H1 (cell line): Measurements from ENCODE around the gene RAB3D. TPM values are rescaled to one million over a fixed set of nuclear protein-coding genes. Genes with fewer than 3 reads are reported as not detected.

ENCODE experiments used
- BCL11A ChIP-seq, 2 experiments: IDR thresholded peaks; one replicate each; pipeline ENCODE4 v1.6.1; 2011; ENCODE audit warnings: low read depth in 2 of 2, low read length in 2 of 2, mild to moderate bottlenecking in 2 of 2
- BRCA1 ChIP-seq: IDR thresholded peaks from 2 replicates; pipeline ENCODE4 v1.6.1; 2012; ENCODE audit warnings: low read depth, low read length, improper control_type of control experiment
- CBX5 ChIP-seq: fragments of 300-800, 300-1000 bp; sonication (generic); IDR thresholded peaks from 2 replicates; pipeline ENCODE4 v1.7.1; 2016; ENCODE audit warnings: antibody characterized with exemption, low read length, low read depth
- CREB1 ChIP-seq: IDR thresholded peaks from 2 replicates; pipeline ENCODE4 v1.6.1; 2012; ENCODE audit warnings: inconsistent platforms
- GABPA ChIP-seq: IDR thresholded peaks from 2 replicates; pipeline ENCODE4 v1.6.1; 2011; ENCODE audit warnings: mild to moderate bottlenecking, low read length, moderate library complexity, borderline replicate concordance; ENCODE audit not compliant: insufficient read depth
- POLR2A ChIP-seq, 2 experiments: IDR thresholded peaks; 1 replicate in 1 of 2; 2 replicates in 1 of 2; pipeline ENCODE4 v1.6.1; 2011; ENCODE audit warnings: low read depth in 2 of 2, low read length in 2 of 2, mild to moderate bottlenecking in 2 of 2; ENCODE audit errors: control extremely low read depth in 1 of 2
- POU5F1 ChIP-seq: IDR thresholded peaks from 2 replicates; pipeline ENCODE4 v1.6.1; 2011; ENCODE audit warnings: low read depth, mild to moderate bottlenecking, low read length, moderate library complexity
- TBP ChIP-seq: IDR thresholded peaks from 2 replicates; pipeline ENCODE4 v1.6.1; 2011; ENCODE audit warnings: low read depth, low read length, improper control_type of control experiment
- TEAD4 ChIP-seq: IDR thresholded peaks from 2 replicates; pipeline ENCODE4 v1.6.1; 2012; ENCODE audit warnings: low read depth, low read length, inconsistent platforms, mixed read lengths
- polyA plus RNA-seq, 7 experiments: library from polyadenylated mRNA; depleted of rRNA in 3 of 7; stranded (reverse) in 5 of 7; unstranded in 2 of 7; fragments of >200 nt in 5 of 7; fragments of 200-250 nt in 2 of 7; gene quantifications; 1 replicate in 5 of 7; 2 replicates in 1 of 7; 4 replicates in 1 of 7; pipeline versions ENCODE4 v1.2.1 to v1.2.3, GENCODE V29; 2011 to 2013; ENCODE audit warnings: missing spikeins in 2 of 7, mixed read lengths in 2 of 7
- total RNA-seq: library from RNA; stranded (reverse); fragmentation: NEBNext Ultra II Directional; extraction: Animal tissue kit (Norgen Biotek cat#: 25700); gene quantifications from 2 replicates; pipeline ENCODE4 v1.2.1, GENCODE V29; 2021
- TF ChIP-seq, protein P1 (sequence below): fragments of 300-600 bp; sonication (generic); IDR thresholded peaks from 2 replicates; pipeline ENCODE4 v1.7.1; 2012; ENCODE audit warnings: low read length, moderate library complexity, mild to moderate bottlenecking, inconsistent platforms; ENCODE audit not compliant: insufficient replicate concordance
- TF ChIP-seq, protein P2 (sequence below): IDR thresholded peaks from 2 replicates; pipeline ENCODE4 v1.6.1; 2011; ENCODE audit warnings: low read length, improper control_type of control experiment

The RAB3D gene
- total and polyA plus RNA-seq, 2 of the 8 experiments (the other 6 are each of a cell fraction or from before 2014, with no cell fraction given), result 17.8 to 23.8 TPM

DNA sequence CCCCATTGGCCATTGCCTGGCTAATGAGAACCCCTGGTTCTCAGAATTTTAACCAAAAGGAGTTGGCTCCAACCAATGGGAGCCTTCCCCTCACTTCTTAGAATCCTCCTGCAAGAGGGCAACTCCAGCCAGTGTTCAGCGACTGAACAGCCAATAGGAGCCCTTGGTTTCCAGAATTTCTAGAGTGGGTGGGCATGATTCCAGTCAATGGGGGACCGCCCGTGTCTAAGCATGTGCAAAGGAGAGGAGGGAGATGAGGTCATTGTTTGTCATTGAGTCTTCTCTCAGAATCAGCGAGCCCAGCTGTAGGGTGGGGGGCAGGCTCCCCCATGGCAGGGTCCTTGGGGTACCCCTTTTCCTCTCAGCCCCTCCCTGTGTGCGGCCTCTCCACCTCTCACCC, 25.5 kb upstream of the RAB3D start (continued):
- TF ChIP-seq, protein P1, sequence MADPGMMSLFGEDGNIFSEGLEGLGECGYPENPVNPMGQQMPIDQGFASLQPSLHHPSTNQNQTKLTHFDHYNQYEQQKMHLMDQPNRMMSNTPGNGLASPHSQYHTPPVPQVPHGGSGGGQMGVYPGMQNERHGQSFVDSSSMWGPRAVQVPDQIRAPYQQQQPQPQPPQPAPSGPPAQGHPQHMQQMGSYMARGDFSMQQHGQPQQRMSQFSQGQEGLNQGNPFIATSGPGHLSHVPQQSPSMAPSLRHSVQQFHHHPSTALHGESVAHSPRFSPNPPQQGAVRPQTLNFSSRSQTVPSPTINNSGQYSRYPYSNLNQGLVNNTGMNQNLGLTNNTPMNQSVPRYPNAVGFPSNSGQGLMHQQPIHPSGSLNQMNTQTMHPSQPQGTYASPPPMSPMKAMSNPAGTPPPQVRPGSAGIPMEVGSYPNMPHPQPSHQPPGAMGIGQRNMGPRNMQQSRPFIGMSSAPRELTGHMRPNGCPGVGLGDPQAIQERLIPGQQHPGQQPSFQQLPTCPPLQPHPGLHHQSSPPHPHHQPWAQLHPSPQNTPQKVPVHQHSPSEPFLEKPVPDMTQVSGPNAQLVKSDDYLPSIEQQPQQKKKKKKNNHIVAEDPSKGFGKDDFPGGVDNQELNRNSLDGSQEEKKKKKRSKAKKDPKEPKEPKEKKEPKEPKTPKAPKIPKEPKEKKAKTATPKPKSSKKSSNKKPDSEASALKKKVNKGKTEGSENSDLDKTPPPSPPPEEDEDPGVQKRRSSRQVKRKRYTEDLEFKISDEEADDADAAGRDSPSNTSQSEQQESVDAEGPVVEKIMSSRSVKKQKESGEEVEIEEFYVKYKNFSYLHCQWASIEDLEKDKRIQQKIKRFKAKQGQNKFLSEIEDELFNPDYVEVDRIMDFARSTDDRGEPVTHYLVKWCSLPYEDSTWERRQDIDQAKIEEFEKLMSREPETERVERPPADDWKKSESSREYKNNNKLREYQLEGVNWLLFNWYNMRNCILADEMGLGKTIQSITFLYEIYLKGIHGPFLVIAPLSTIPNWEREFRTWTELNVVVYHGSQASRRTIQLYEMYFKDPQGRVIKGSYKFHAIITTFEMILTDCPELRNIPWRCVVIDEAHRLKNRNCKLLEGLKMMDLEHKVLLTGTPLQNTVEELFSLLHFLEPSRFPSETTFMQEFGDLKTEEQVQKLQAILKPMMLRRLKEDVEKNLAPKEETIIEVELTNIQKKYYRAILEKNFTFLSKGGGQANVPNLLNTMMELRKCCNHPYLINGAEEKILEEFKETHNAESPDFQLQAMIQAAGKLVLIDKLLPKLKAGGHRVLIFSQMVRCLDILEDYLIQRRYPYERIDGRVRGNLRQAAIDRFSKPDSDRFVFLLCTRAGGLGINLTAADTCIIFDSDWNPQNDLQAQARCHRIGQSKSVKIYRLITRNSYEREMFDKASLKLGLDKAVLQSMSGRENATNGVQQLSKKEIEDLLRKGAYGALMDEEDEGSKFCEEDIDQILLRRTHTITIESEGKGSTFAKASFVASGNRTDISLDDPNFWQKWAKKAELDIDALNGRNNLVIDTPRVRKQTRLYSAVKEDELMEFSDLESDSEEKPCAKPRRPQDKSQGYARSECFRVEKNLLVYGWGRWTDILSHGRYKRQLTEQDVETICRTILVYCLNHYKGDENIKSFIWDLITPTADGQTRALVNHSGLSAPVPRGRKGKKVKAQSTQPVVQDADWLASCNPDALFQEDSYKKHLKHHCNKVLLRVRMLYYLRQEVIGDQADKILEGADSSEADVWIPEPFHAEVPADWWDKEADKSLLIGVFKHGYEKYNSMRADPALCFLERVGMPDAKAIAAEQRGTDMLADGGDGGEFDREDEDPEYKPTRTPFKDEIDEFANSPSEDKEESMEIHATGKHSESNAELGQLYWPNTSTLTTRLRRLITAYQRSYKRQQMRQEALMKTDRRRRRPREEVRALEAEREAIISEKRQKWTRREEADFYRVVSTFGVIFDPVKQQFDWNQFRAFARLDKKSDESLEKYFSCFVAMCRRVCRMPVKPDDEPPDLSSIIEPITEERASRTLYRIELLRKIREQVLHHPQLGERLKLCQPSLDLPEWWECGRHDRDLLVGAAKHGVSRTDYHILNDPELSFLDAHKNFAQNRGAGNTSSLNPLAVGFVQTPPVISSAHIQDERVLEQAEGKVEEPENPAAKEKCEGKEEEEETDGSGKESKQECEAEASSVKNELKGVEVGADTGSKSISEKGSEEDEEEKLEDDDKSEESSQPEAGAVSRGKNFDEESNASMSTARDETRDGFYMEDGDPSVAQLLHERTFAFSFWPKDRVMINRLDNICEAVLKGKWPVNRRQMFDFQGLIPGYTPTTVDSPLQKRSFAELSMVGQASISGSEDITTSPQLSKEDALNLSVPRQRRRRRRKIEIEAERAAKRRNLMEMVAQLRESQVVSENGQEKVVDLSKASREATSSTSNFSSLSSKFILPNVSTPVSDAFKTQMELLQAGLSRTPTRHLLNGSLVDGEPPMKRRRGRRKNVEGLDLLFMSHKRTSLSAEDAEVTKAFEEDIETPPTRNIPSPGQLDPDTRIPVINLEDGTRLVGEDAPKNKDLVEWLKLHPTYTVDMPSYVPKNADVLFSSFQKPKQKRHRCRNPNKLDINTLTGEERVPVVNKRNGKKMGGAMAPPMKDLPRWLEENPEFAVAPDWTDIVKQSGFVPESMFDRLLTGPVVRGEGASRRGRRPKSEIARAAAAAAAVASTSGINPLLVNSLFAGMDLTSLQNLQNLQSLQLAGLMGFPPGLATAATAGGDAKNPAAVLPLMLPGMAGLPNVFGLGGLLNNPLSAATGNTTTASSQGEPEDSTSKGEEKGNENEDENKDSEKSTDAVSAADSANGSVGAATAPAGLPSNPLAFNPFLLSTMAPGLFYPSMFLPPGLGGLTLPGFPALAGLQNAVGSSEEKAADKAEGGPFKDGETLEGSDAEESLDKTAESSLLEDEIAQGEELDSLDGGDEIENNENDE, result no peak
- TF ChIP-seq TEAD4 (no peak), BCL11A (IDR thresholded peaks at IDR 0.05; ENCODE audit: low read depth in 2 of 2, low read length in 2 of 2) (no peak), CBX5 (no peak), BRCA1 (no peak), POLR2A (IDR thresholded peaks at IDR 0.05; ENCODE audit: control extremely low read depth in 1 of 2, low read depth in 2 of 2, low read length in 2 of 2) (no peak), POU5F1 (no peak), CREB1 (no peak), GABPA (no peak), TBP (no peak)
- TF ChIP-seq, protein P2, sequence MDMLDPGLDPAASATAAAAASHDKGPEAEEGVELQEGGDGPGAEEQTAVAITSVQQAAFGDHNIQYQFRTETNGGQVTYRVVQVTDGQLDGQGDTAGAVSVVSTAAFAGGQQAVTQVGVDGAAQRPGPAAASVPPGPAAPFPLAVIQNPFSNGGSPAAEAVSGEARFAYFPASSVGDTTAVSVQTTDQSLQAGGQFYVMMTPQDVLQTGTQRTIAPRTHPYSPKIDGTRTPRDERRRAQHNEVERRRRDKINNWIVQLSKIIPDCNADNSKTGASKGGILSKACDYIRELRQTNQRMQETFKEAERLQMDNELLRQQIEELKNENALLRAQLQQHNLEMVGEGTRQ, result no peak
- TF ChIP-seq, all 59 proteins: peak for 0
